ENCODE measurements around the gene RO60. TPM values are rescaled to one million over a fixed set of nuclear protein-coding genes. Genes with fewer than 3 reads are reported as not detected.

Gene RO60
- total and polyA plus RNA-seq, 2 donors (not counting 1 experiment from before 2014, with no cell fraction given) = 8.2 to 66.4 TPM

DNA sequence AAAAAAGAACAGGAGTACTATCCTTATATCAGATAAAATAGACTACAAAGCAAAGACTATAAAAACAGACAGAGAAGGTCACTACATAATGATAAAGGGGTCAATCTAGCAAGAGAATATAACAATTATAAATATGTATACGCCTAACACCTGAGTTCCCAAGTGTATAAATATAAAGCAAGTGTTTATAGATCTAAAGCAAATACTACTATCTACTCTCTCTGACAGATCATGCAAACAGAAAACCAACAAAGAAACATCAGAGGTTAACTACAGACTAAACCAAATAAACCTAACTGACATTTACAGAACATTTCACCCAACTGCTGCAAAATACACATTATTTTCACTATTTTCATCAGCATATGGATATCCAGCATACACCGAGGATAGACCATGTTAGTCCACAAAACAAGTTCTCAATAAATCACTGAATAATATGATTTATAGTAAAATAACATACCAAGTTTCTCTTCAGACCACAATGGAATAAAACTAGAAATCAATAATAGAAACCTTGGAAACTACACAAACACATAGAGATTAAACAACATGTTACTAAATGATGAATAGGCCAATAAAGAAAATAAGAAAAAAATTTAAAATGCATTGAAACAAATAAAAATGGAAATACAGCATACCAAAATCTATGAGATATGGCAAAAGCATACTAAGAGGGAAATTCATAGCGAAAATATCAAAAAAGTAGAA lies 22.9 kb upstream of the RO60 start:
- Histone ChIP-seq H3K36me3 (replicated peaks in 1 of 2; ENCODE audit: control extremely low read depth in 1 of 2, control insufficient read depth in 1 of 2, extremely low read depth in 1 of 2, insufficient read depth in 2 of 2, low read length in 1 of 2) (no peaks in the 10 kb centered on the region), H3K9ac (ENCODE audit: low read length) (no peak overlapping the region), H2AFZ (ENCODE audit: insufficient read depth, low read depth, low read length, poor library complexity, severe bottlenecking) (no peak overlapping the region), H3K27ac (ENCODE audit: low read length in 2 of 2) (no peak overlapping the region), H3K4me2 (replicated peaks; ENCODE audit: low read depth, low read length, poor library complexity, severe bottlenecking) (no peak overlapping the region), H3K27me3 (replicated peaks in 1 of 4; ENCODE audit: control extremely low read depth in 1 of 4, control insufficient read depth in 3 of 4, insufficient read depth in 4 of 4, low read length in 3 of 4) (no peaks in the 10 kb centered on the region), H3K4me1 (ENCODE audit: control insufficient read depth in 2 of 2, insufficient read depth in 2 of 2, low read length in 2 of 2) (no peaks in the 10 kb centered on the region), H4K20me1 (ENCODE audit: control insufficient read depth, insufficient read depth, low read length, poor library complexity, severe bottlenecking) (peaks cover 11% of the 10 kb centered on the region), H3K79me2 (ENCODE audit: control insufficient read depth, insufficient read depth, low read length) (peaks cover 37% of the 10 kb centered on the region), H3K4me3 (ENCODE audit: control extremely low read depth in 1 of 5, extremely low read depth in 1 of 5, insufficient read depth in 1 of 5, low read depth in 2 of 5, low read length in 4 of 5) (no peak overlapping the region), H3K9me3 (ENCODE audit: control extremely low read depth in 1 of 3, control insufficient read depth in 2 of 3, insufficient read depth in 1 of 3, low read length in 2 of 3) (peaks cover 0 to 2% (median 0%) of the 10 kb centered on the region in 3 donors)
- no peaks in the 10 kb centered on the region for H3K9me3 Mint-ChIP-seq (ENCODE audit: insufficient read depth)
- no peaks in the 10 kb centered on the region for H3K27me3 Mint-ChIP-seq
- no peak for ATAC-seq (ENCODE audit: low read depth)
- H3K4me1 Mint-ChIP-seq = peaks cover 8% of the 10 kb centered on the region
- CTCF ChIA-PET = no interaction called here
- H3K27ac Mint-ChIP-seq = no peak overlapping the region
- intact Hi-C loops (cut with micrococcal nuclease) = no loop called here
- no peak overlapping the region for H3K4me3 Mint-ChIP-seq
- POLR2A ChIA-PET = no interaction called here
- no CpG with 5 or more reads among the region's 3 CpGs for WGBS (ENCODE audit: insufficient coverage)
- DNase-seq = no peak
- TF ChIP-seq, protein P1, sequence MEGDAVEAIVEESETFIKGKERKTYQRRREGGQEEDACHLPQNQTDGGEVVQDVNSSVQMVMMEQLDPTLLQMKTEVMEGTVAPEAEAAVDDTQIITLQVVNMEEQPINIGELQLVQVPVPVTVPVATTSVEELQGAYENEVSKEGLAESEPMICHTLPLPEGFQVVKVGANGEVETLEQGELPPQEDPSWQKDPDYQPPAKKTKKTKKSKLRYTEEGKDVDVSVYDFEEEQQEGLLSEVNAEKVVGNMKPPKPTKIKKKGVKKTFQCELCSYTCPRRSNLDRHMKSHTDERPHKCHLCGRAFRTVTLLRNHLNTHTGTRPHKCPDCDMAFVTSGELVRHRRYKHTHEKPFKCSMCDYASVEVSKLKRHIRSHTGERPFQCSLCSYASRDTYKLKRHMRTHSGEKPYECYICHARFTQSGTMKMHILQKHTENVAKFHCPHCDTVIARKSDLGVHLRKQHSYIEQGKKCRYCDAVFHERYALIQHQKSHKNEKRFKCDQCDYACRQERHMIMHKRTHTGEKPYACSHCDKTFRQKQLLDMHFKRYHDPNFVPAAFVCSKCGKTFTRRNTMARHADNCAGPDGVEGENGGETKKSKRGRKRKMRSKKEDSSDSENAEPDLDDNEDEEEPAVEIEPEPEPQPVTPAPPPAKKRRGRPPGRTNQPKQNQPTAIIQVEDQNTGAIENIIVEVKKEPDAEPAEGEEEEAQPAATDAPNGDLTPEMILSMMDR (IDR thresholded peaks at IDR 0.05) = no peak
- TF ChIP-seq EZH2 (IDR thresholded peaks at IDR 0.05; ENCODE audit: borderline replicate concordance, insufficient read depth, low read depth, low read length, poor library complexity, severe bottlenecking) = no peak

DNA sequence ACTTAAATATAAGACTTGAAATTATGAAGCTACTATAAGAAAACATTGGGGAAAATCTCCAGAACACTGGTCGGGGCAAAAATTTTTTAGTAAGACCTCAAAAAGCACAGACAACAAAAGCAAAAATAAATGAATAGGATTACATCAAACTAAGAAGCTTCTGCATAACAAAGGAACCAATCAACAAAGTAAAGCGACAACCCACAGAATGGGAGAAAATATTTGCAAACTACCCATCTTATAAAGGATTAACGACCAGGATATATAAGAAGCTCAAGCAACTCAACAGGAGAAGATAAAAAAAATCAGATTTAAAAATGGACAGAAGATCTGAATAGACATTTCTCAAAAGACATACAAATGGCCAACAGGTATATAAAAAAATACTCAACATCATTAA lies 19.4 kb upstream of the RO60 start:
- H3K79me2 ChIP-seq (ENCODE audit: control insufficient read depth, insufficient read depth, low read length) = peaks cover 22% of the 10 kb centered on the region
- H3K9ac ChIP-seq (ENCODE audit: low read length) = no peak overlapping the region
- no peak overlapping the region for H3K27ac ChIP-seq (ENCODE audit: low read length in 2 of 2)
- no peak overlapping the region for H3K4me3 Mint-ChIP-seq
- WGBS (ENCODE audit: insufficient coverage) = no CpG with 5 or more reads among the region's 3 CpGs
- no peak overlapping the region for H3K4me3 ChIP-seq (ENCODE audit: control extremely low read depth in 1 of 5, extremely low read depth in 1 of 5, insufficient read depth in 1 of 5, low read depth in 2 of 5, low read length in 4 of 5)
- no peak overlapping the region for H3K4me2 ChIP-seq (replicated peaks; ENCODE audit: low read depth, low read length, poor library complexity, severe bottlenecking)
- no peaks in the 10 kb centered on the region for H3K4me1 ChIP-seq (ENCODE audit: control insufficient read depth in 2 of 2, insufficient read depth in 2 of 2, low read length in 2 of 2)
- no peaks in the 10 kb centered on the region for H3K27me3 Mint-ChIP-seq
- TF ChIP-seq, protein P1 (IDR thresholded peaks at IDR 0.05) = no peak
- no peak for TF ChIP-seq EZH2 (IDR thresholded peaks at IDR 0.05; ENCODE audit: borderline replicate concordance, insufficient read depth, low read depth, low read length, poor library complexity, severe bottlenecking)
- H3K36me3 ChIP-seq (replicated peaks in 1 of 2; ENCODE audit: control extremely low read depth in 1 of 2, control insufficient read depth in 1 of 2, extremely low read depth in 1 of 2, insufficient read depth in 2 of 2, low read length in 1 of 2) = peaks cover 0 to 3% of the 10 kb centered on the region in 2 experiments
- H3K4me1 Mint-ChIP-seq = peaks cover 8% of the 10 kb centered on the region
- peaks cover 0 to 1% (median 0%) of the 10 kb centered on the region in 3 donors for H3K9me3 ChIP-seq (ENCODE audit: control extremely low read depth in 1 of 3, control insufficient read depth in 2 of 3, insufficient read depth in 1 of 3, low read length in 2 of 3)
- H3K27me3 ChIP-seq (replicated peaks in 1 of 4; ENCODE audit: control extremely low read depth in 1 of 4, control insufficient read depth in 3 of 4, insufficient read depth in 4 of 4, low read length in 3 of 4) = no peaks in the 10 kb centered on the region
- no peak overlapping the region for H3K27ac Mint-ChIP-seq
- DNase-seq = no peak
- no peaks in the 10 kb centered on the region for H3K9me3 Mint-ChIP-seq (ENCODE audit: insufficient read depth)
- intact Hi-C loops (cut with micrococcal nuclease) = no loop called here
- ATAC-seq (ENCODE audit: low read depth) = no peak
- ChIA-PET CTCF (interaction anchor here (1.3 kb wide), 1 partner anchor 566 kb away, joined by 3 read pairs; no protein-coding TSS in a partner anchor), POLR2A (no interaction called here)
- no peak overlapping the region for H2AFZ ChIP-seq (ENCODE audit: insufficient read depth, low read depth, low read length, poor library complexity, severe bottlenecking)
- H4K20me1 ChIP-seq (ENCODE audit: control insufficient read depth, insufficient read depth, low read length, poor library complexity, severe bottlenecking) = peaks cover 6% of the 10 kb centered on the region
